Myocyte (in vitro differentiated cells): Measurements from ENCODE around the gene TRIM68. TPM values are rescaled to one million over a fixed set of nuclear protein-coding genes. Genes with fewer than 3 reads are reported as not detected.
A peak's percentile ranks its signal among the peaks of the same experiment; 100 is the strongest.

Experiments used
- DNase-seq: peaks from one replicate; pipeline ENCODE4 v3.0.0-alpha.2; 2012; ENCODE audit warnings: low read depth
- polyA plus RNA-seq: library from polyadenylated mRNA; unstranded; fragments of >200 nt; gene quantifications from one replicate; pipeline ENCODE4 v1.2.1, GENCODE V29; 2012; ENCODE audit warnings: missing spikeins
- total RNA-seq: library from RNA; depleted of rRNA; stranded (reverse); fragments of >200 nt; gene quantifications from 2 replicates; pipeline ENCODE4 v1.2.3, GENCODE V29; 2014

The TRIM68 gene
- total RNA-seq, result 9.8 and 12.5 TPM in 2 replicates
- 9.7 TPM for polyA plus RNA-seq

- DNase-seq, result peak; percentile 98
Measured at GRCh38 chr11:4607781-4608666, at the start of gene TRIM68. TRIM68 (minus strand) TSS chr11:4608231; CDS start chr11:4605504, 2,727 bp downstream.

GRCh38 chr11:4654635-4655369, 46.8 kb upstream of the TRIM68 start:
- no peak for DNase-seq

- DNase-seq, result no peak
Measured at GRCh38 chr11:4647766-4648165, 39.7 kb upstream of the TRIM68 start.

- DNase-seq, result no peak
Measured at GRCh38 chr11:4645974-4646373, 37.9 kb upstream of the TRIM68 start.

GRCh38 chr11:4644233-4644632, 36.2 kb upstream of the TRIM68 start:
- DNase-seq, result no peak

- no peak for DNase-seq
Measured at GRCh38 chr11:4643682-4644081, 35.7 kb upstream of the TRIM68 start, which contains the start of gene OR51E1. OR51E1 (plus strand) TSS chr11:4643982; CDS start chr11:4652527, 8,545 bp downstream.

GRCh38 chr11:4643076-4643475, 35.0 kb upstream of the TRIM68 start:
- DNase-seq, result peak; percentile 28

- DNase-seq, result no peak
Measured at GRCh38 chr11:4642043-4642442, 34.0 kb upstream of the TRIM68 start.

- no peak for DNase-seq
Measured at GRCh38 chr11:4641501-4641900, 33.5 kb upstream of the TRIM68 start.

- DNase-seq, result no peak
Measured at GRCh38 chr11:4639931-4640330, 31.9 kb upstream of the TRIM68 start.

- no peak for DNase-seq
Measured at GRCh38 chr11:4637662-4638047, 29.6 kb upstream of the TRIM68 start.

GRCh38 chr11:4636962-4637661, 29.1 kb upstream of the TRIM68 start, which contains the start of gene OR51D1:
OR51D1 (plus strand) TSS chr11:4637477; CDS start chr11:4639791, 2,314 bp downstream.
- peak; percentile 82 for DNase-seq

- no peak for DNase-seq
Measured at GRCh38 chr11:4636136-4636535, 28.1 kb upstream of the TRIM68 start.

- DNase-seq, result peak; percentile 70
Measured at GRCh38 chr11:4626207-4627099, 18.4 kb upstream of the TRIM68 start.

GRCh38 chr11:4619514-4619913, 11.5 kb upstream of the TRIM68 start:
- no peak for DNase-seq

- DNase-seq, result no peak
Measured at GRCh38 chr11:4615856-4616444, 7.9 kb upstream of the TRIM68 start.

GRCh38 chr11:4611986-4612385, 4.0 kb upstream of the TRIM68 start:
- DNase-seq, result no peak

GRCh38 chr11:4610258-4610935, 2.4 kb upstream of the TRIM68 start:
- no peak for DNase-seq

GRCh38 chr11:4607096-4607495, 935 bp downstream of the TRIM68 start:
- peak; percentile 6 for DNase-seq
